ENCODE measurements around the gene SPRR5.

Gene SPRR5

GRCh38 chr1:152946651-152947256 lies at the start of gene SPRR5:
SPRR5 (plus strand) TSS chr1:152947206; CDS start chr1:152948555, 1,349 bp downstream.
- no peak for TF ChIP-seq CTCF (conservative IDR thresholded peaks at IDR 0.05; ENCODE audit: low read depth, low read length)
- H3K4me3 ChIP-seq (ENCODE audit: low read depth, low read length), result no peak within 1 kb of the TSS
- DNase-seq (ENCODE audit: low read depth), result no peak

GRCh38 chr1:152899027-152899426 lies 48.0 kb upstream of the SPRR5 start:
- no peak for TF ChIP-seq CTCF (conservative IDR thresholded peaks at IDR 0.05; ENCODE audit: low read depth, low read length)
- no peak for DNase-seq (ENCODE audit: low read depth)
- no peak overlapping the region for H3K4me3 ChIP-seq (ENCODE audit: low read depth, low read length)

GRCh38 chr1:152899883-152900282 lies 47.1 kb upstream of the SPRR5 start:
- H3K4me3 ChIP-seq (ENCODE audit: low read depth, low read length), result no peak overlapping the region
- TF ChIP-seq CTCF (conservative IDR thresholded peaks at IDR 0.05; ENCODE audit: low read depth, low read length), result no peak
- DNase-seq (ENCODE audit: low read depth), result no peak

- no peak for TF ChIP-seq CTCF (conservative IDR thresholded peaks at IDR 0.05; ENCODE audit: low read depth, low read length)
- H3K4me3 ChIP-seq (ENCODE audit: low read depth, low read length), result no peak overlapping the region
- DNase-seq (ENCODE audit: low read depth), result no peak
Measured at GRCh38 chr1:152901631-152902030, 45.4 kb upstream of the SPRR5 start.

GRCh38 chr1:152902636-152903035 lies 44.4 kb upstream of the SPRR5 start:
- DNase-seq (ENCODE audit: low read depth), result no peak
- H3K4me3 ChIP-seq (ENCODE audit: low read depth, low read length), result no peak overlapping the region
- no peak for TF ChIP-seq CTCF (conservative IDR thresholded peaks at IDR 0.05; ENCODE audit: low read depth, low read length)

GRCh38 chr1:152904688-152905440 lies 42.1 kb upstream of the SPRR5 start:
- no peak for TF ChIP-seq CTCF (conservative IDR thresholded peaks at IDR 0.05; ENCODE audit: low read depth, low read length)
- no peak for DNase-seq (ENCODE audit: low read depth)
- H3K4me3 ChIP-seq (ENCODE audit: low read depth, low read length), result no peak overlapping the region
